Measurements from ENCODE around the gene SYT1. TPM values are rescaled to one million over a fixed set of nuclear protein-coding genes. Genes with fewer than 3 reads are reported as not detected.
"Not testable (repeated sequence)": the region's sequence is repeated elsewhere in the genome, so short reads cannot be mapped to it uniquely, and the experiment has no call there.

SYT1 gene
- total RNA-seq, 6 experiments from 2014 or later = 3.5 to 10.5 (median 9.1) TPM

- H3K9me3 Mint-ChIP-seq = no peaks in the 10 kb centered on the region
- no peaks in the 10 kb centered on the region for H3K27me3 Mint-ChIP-seq (ENCODE audit: insufficient read depth)
- no peaks in the 10 kb centered on the region; the same call in 1 of the 2 replicates for H3K4me1 Mint-ChIP-seq (ENCODE audit: low read depth)
- no peak overlapping the region for H3K4me3 Mint-ChIP-seq
- no peak for DNase-seq
- H3K36me3 Mint-ChIP-seq (ENCODE audit: low read depth) = no peaks in the 10 kb centered on the region
- no peak for TF ChIP-seq CTCF (IDR thresholded peaks at IDR 0.05)
- H3K27ac Mint-ChIP-seq = no peak overlapping the region
These were observed 335.6 kb downstream of the SYT1 start for GRCh38 chr12:79200176-79200575.

- Mint-ChIP-seq H3K36me3 (ENCODE audit: low read depth) (no peaks in the 10 kb centered on the region), H3K9me3 (no peaks in the 10 kb centered on the region), H3K27me3 (ENCODE audit: insufficient read depth) (no peaks in the 10 kb centered on the region), H3K4me3 (no peak overlapping the region), H3K27ac (no peak overlapping the region), H3K4me1 (ENCODE audit: low read depth) (peaks cover 6% of the 10 kb centered on the region; the same call in 1 of the 2 replicates)
- TF ChIP-seq CTCF (IDR thresholded peaks at IDR 0.05) = no peak
- DNase-seq = no peak
These were observed 338.6 kb downstream of the SYT1 start for GRCh38 chr12:79203058-79203647.

GRCh38 chr12:79206871-79207270 is 342.3 kb downstream of the SYT1 start:
- Mint-ChIP-seq H3K9me3 (no peaks in the 10 kb centered on the region), H3K27me3 (ENCODE audit: insufficient read depth) (no peaks in the 10 kb centered on the region), H3K4me1 (ENCODE audit: low read depth) (peaks cover 6% of the 10 kb centered on the region; the same call in 1 of the 2 replicates), H3K36me3 (ENCODE audit: low read depth) (no peaks in the 10 kb centered on the region), H3K4me3 (no peak overlapping the region), H3K27ac (no peak overlapping the region)
- no peak for TF ChIP-seq CTCF (IDR thresholded peaks at IDR 0.05)
- no peak for DNase-seq

- H3K4me1 Mint-ChIP-seq (ENCODE audit: low read depth); H3K4me3 Mint-ChIP-seq; H3K9me3 Mint-ChIP-seq; H3K27ac Mint-ChIP-seq; DNase-seq; H3K36me3 Mint-ChIP-seq (ENCODE audit: low read depth); H3K27me3 Mint-ChIP-seq (ENCODE audit: insufficient read depth): not testable (repeated sequence)
These were observed 345.8 kb downstream of the SYT1 start for GRCh38 chr12:79210403-79210802.

GRCh38 chr12:79217306-79217705 is 352.7 kb downstream of the SYT1 start:
- no peak overlapping the region for H3K27ac Mint-ChIP-seq
- peaks cover 12% of the 10 kb centered on the region for H3K36me3 Mint-ChIP-seq (ENCODE audit: low read depth)
- H3K9me3 Mint-ChIP-seq = peaks cover 7% of the 10 kb centered on the region
- H3K27me3 Mint-ChIP-seq (ENCODE audit: insufficient read depth) = no peaks in the 10 kb centered on the region; the same call in 1 of the 2 replicates
- no peak for TF ChIP-seq CTCF (IDR thresholded peaks at IDR 0.05)
- DNase-seq = no peak
- no peaks in the 10 kb centered on the region for H3K4me1 Mint-ChIP-seq (ENCODE audit: low read depth)
- H3K4me3 Mint-ChIP-seq = no peak overlapping the region

- H3K4me1 Mint-ChIP-seq (ENCODE audit: low read depth) = no peaks in the 10 kb centered on the region
- no peak overlapping the region for H3K4me3 Mint-ChIP-seq
- H3K27ac Mint-ChIP-seq = no peak overlapping the region
- DNase-seq = no peak
- TF ChIP-seq CTCF (IDR thresholded peaks at IDR 0.05) = no peak
- peaks cover 14% of the 10 kb centered on the region for H3K9me3 Mint-ChIP-seq
- peaks cover 2% of the 10 kb centered on the region for H3K27me3 Mint-ChIP-seq (ENCODE audit: insufficient read depth)
- peaks cover 19% of the 10 kb centered on the region for H3K36me3 Mint-ChIP-seq (ENCODE audit: low read depth)
These were observed 358.6 kb downstream of the SYT1 start for GRCh38 chr12:79223210-79223609.
